Sigmoid colon (tissue), 7 donors: ENCODE data around the gene TWSG1. TPM values are rescaled to one million over a fixed set of nuclear protein-coding genes. Genes with fewer than 3 reads are reported as not detected.

ENCODE experiments used
- DNase-seq: peaks from one replicate; pipeline ENCODE4 v3.0.0-alpha.2; 2019
- H3K27ac ChIP-seq, 4 donors: fragments of 200-600 bp; sonication (generic); one replicate each; pipeline ENCODE4 v1.5.1; 2016 to 2019; ENCODE audit warnings: mild to moderate bottlenecking in 1 of 4
- H3K27me3 ChIP-seq, 3 donors: fragments of 200-600 bp; sonication (generic); one replicate each; pipeline ENCODE4 v1.5.1; 2019; ENCODE audit warnings: mild to moderate bottlenecking in 1 of 3
- H3K36me3 ChIP-seq, 4 donors: fragments of 200-600 bp; sonication (generic); one replicate each; pipeline ENCODE4 v1.5.1; 2016 to 2019
- H3K4me1 ChIP-seq, 4 donors: fragments of 200-600 bp; sonication (generic); one replicate each; pipeline ENCODE4 v1.5.1; 2017 to 2019
- H3K4me3 ChIP-seq, 4 donors: fragments of 200-600 bp; sonication (generic); one replicate each; pipeline ENCODE4 v1.5.1; 2017 to 2019; ENCODE audit warnings: mild to moderate bottlenecking in 2 of 4, moderate library complexity in 1 of 4
- H3K9me3 ChIP-seq, 4 donors: fragments of 200-600 bp in 3 of 4; sonication (generic) in 3 of 4; one replicate each; pipeline versions ENCODE4 v1.5.1 to v1.6.1; 2013 to 2019
- EP300 ChIP-seq, 4 donors: sonication (generic); formaldehyde crosslinking; IDR thresholded peaks; one replicate each; pipeline ENCODE4 v1.6.1; 2017; ENCODE audit warnings: antibody characterized with exemption in 4 of 4
- POLR2A ChIP-seq, 2 donors: fragments of 450-650 bp; IDR thresholded peaks; one replicate each; pipeline ENCODE4 v1.6.1; 2016; ENCODE audit warnings: antibody characterized with exemption in 2 of 2, mild to moderate bottlenecking in 2 of 2, moderate library complexity in 2 of 2
- POLR2AphosphoS5 ChIP-seq, 4 donors: sonication (generic); formaldehyde crosslinking; IDR thresholded peaks; one replicate each; pipeline ENCODE4 v1.6.1; 2017; ENCODE audit warnings: antibody characterized with exemption in 4 of 4
- WGBS, 2 donors: extraction: QIAGEN DNeasy Blood & Tissue Kit; methylation state at CpG; one replicate each; pipeline ENCODE4 v1.1.7; 2013; 5-methylcytosine and 5-hydroxymethylcytosine counted together
- intact Hi-C: fragments of 100-400 bp; cut with DNase I; formaldehyde crosslinking; loops from one replicate; pipeline ENCODE4 v1.15.1; 2023
- polyA plus RNA-seq, 3 donors: library from polyadenylated mRNA; stranded (reverse); fragments of 200-250 nt; gene quantifications; one replicate each; pipeline ENCODE4 v1.2.3, GENCODE V29; 2013
- total RNA-seq, 4 donors: library from RNA; depleted of rRNA; stranded (reverse); fragments of >200 nt; gene quantifications; one replicate each; pipeline ENCODE4 v1.1.0, GENCODE V29; 2016
- TF ChIP-seq, protein P1 (sequence below), 4 experiments: fragments of 450-650 bp in 3 of 4; fragments of 200-600 bp in 1 of 4; IDR thresholded peaks; one replicate each; pipeline ENCODE4 v1.5.1; 2016 to 2019; ENCODE audit warnings: antibody characterized with exemption in 4 of 4, mild to moderate bottlenecking in 3 of 4, moderate library complexity in 2 of 4
- donor health status: healthy with polysubstance abuse.
- donor health status: Bipolar disorder and iron deficiency.
- donor health status: healthy.

TWSG1 gene
- total and polyA plus RNA-seq, 7 donors, result 3.6 to 88.3 (median 69.2) TPM

DNA sequence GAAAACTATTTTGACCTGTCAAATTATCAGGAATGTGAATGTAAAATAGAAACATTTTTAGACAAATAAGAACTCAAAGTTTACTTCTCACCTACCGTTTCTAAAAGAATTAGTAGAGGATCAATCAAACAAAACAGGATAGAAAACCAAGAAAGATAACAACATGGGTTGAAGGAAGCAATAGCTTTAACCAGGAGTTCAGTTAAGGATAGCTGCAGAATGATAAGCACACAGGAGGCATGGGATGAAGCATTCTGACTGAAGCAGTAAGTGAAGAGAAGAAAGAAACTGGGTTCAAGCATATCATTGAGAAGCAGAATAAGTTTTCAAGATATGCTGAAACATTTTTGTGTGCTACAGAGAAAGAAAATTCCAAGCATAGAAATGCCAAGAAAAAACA, 52.3 kb downstream of the TWSG1 start:
- no peak for DNase-seq
- intact Hi-C loops, result no loop called here
- 73 to 85% methylated on average over 1 of the region's 1 CpG for WGBS, 2 donors
- H3K4me3 ChIP-seq, result no peak overlapping the region
- TF ChIP-seq POLR2A (IDR thresholded peaks at IDR 0.05), result no peak
- TF ChIP-seq EP300 (IDR thresholded peaks at IDR 0.05), result no peak
- TF ChIP-seq, protein P1, sequence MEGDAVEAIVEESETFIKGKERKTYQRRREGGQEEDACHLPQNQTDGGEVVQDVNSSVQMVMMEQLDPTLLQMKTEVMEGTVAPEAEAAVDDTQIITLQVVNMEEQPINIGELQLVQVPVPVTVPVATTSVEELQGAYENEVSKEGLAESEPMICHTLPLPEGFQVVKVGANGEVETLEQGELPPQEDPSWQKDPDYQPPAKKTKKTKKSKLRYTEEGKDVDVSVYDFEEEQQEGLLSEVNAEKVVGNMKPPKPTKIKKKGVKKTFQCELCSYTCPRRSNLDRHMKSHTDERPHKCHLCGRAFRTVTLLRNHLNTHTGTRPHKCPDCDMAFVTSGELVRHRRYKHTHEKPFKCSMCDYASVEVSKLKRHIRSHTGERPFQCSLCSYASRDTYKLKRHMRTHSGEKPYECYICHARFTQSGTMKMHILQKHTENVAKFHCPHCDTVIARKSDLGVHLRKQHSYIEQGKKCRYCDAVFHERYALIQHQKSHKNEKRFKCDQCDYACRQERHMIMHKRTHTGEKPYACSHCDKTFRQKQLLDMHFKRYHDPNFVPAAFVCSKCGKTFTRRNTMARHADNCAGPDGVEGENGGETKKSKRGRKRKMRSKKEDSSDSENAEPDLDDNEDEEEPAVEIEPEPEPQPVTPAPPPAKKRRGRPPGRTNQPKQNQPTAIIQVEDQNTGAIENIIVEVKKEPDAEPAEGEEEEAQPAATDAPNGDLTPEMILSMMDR (IDR thresholded peaks at IDR 0.05), result no peak
- no peak for TF ChIP-seq POLR2AphosphoS5 (IDR thresholded peaks at IDR 0.05)
- H3K27me3 ChIP-seq, result no peaks in the 10 kb centered on the region
- H3K4me1 ChIP-seq, result no peaks in the 10 kb centered on the region
- H3K9me3 ChIP-seq, result no peaks in the 10 kb centered on the region
- H3K27ac ChIP-seq, result no peak overlapping the region
- peaks cover 0 to 8% (median 0%) of the 10 kb centered on the region in 4 donors for H3K36me3 ChIP-seq

DNA sequence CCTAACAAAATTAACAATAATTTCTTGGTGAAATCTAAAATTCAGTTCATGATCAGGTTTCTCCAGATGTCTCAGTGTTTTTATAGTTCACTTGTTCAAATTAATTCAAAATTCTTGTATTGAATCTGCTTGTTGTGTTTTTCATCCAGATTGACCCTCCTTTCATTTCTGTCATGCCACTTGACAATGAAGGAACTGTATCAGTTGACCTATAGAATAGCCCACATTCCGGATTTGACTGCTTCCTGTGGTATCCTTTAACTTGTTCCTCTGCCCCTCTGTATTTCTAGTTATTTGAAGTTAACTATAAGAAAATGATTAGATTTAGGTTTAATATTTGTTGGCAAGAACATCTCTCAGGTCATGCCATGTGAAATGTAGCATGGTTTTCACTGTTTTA, 53.3 kb downstream of the TWSG1 start:
- Histone ChIP-seq H3K27me3 (no peaks in the 10 kb centered on the region), H3K4me1 (no peaks in the 10 kb centered on the region), H3K36me3 (peaks cover 0 to 10% (median 0%) of the 10 kb centered on the region in 4 donors), H3K4me3 (no peak overlapping the region), H3K27ac (no peak overlapping the region), H3K9me3 (no peaks in the 10 kb centered on the region)
- no peak for TF ChIP-seq POLR2AphosphoS5 (IDR thresholded peaks at IDR 0.05)
- TF ChIP-seq, protein P1 (IDR thresholded peaks at IDR 0.05), result no peak
- TF ChIP-seq EP300 (IDR thresholded peaks at IDR 0.05), result no peak
- TF ChIP-seq POLR2A (IDR thresholded peaks at IDR 0.05), result no peak
- intact Hi-C loops, result no loop called here
- 82 to 90% methylated on average over 1 of the region's 1 CpG for WGBS, 2 donors
- DNase-seq, result no peak

DNA sequence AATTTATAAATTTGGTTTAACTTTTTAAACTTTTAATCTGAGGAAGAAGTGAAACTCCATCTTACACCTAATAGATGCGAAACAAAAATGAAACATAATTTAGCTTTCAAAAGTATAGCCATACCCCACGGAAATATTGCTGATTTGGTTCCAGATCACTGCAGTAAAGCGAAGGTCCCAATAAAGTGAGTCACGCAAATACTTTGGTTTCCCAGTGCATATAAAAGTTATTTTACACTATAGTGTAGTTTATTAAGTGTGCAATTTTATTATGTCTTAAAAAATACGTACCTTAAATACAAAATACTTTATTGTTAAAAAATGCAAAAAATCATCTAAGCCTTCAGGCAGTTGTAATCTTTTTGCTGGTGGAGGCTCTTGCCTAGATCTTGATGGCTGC, 55.1 kb downstream of the TWSG1 start:
- intact Hi-C loops, result no loop called here
- Histone ChIP-seq H3K27ac (no peak overlapping the region), H3K27me3 (no peaks in the 10 kb centered on the region), H3K4me1 (no peaks in the 10 kb centered on the region), H3K4me3 (no peak overlapping the region), H3K9me3 (no peaks in the 10 kb centered on the region), H3K36me3 (peaks cover 0 to 10% (median 0%) of the 10 kb centered on the region in 4 donors)
- DNase-seq, result no peak
- WGBS, 2 donors, result 92 to 93% methylated on average over 5 of the region's 5 CpGs
- TF ChIP-seq POLR2A (IDR thresholded peaks at IDR 0.05), result no peak
- no peak for TF ChIP-seq EP300 (IDR thresholded peaks at IDR 0.05)
- TF ChIP-seq, protein P1 (IDR thresholded peaks at IDR 0.05), result no peak
- TF ChIP-seq POLR2AphosphoS5 (IDR thresholded peaks at IDR 0.05), result no peak

DNA sequence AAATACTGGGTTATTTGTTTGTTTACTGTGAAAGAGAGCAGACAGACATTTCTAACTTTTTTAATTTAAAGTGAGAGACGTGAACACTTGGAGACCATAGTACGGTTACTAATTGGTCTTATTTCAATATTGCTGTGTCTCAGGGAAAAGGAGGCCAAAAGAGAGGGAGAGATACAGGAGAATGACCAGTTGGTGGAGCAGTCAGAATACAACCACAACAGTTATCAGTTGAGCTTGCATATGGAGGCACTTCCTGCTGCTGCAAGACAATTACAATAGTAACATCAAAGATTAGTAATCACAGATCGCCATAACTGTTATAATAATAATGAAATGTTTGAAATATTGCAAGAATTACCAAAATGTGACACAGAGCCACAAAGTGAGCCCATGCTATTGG, 58.2 kb downstream of the TWSG1 start:
- H3K4me1 ChIP-seq, result no peaks in the 10 kb centered on the region

More for the DNA sequence above, 58.2 kb downstream of the TWSG1 start:
- H3K4me3 ChIP-seq, result no peak overlapping the region
- 93 to 95% methylated on average over 3 of the region's 3 CpGs for WGBS, 2 donors
- TF ChIP-seq, protein P1 (IDR thresholded peaks at IDR 0.05), result no peak
- TF ChIP-seq POLR2A (IDR thresholded peaks at IDR 0.05) (no peak), EP300 (IDR thresholded peaks at IDR 0.05) (no peak), POLR2AphosphoS5 (IDR thresholded peaks at IDR 0.05) (no peak)
- H3K36me3 ChIP-seq, result peaks cover 0 to 27% (median 11%) of the 10 kb centered on the region in 4 donors
- no peaks in the 10 kb centered on the region for H3K9me3 ChIP-seq
- DNase-seq, result no peak
- no peak overlapping the region for H3K27ac ChIP-seq
- intact Hi-C loops, result no loop called here
- no peaks in the 10 kb centered on the region for H3K27me3 ChIP-seq
